Fibroblast of lung (primary cell): ENCODE measurements around the gene AXIN2.

Experiments
- EZH2 ChIP-seq: IDR thresholded peaks from 2 replicates; pipeline ENCODE4 v1.5.1; 2012; ENCODE audit warnings: low read length, control low read depth, mild to moderate bottlenecking; ENCODE audit errors: missing control alignments
- TF ChIP-seq, protein P1 (sequence below), 2 donors: IDR thresholded peaks in 1 of 2; conservative IDR thresholded peaks in 1 of 2; 1 replicate in 1 of 2; 2 replicates in 1 of 2; pipeline ENCODE4 v1.5.1; 2011 to 2012; ENCODE audit warnings: low read length in 2 of 2, control low read depth in 1 of 2, inconsistent platforms in 1 of 2, low read depth in 1 of 2, mild to moderate bottlenecking in 1 of 2

DNA sequence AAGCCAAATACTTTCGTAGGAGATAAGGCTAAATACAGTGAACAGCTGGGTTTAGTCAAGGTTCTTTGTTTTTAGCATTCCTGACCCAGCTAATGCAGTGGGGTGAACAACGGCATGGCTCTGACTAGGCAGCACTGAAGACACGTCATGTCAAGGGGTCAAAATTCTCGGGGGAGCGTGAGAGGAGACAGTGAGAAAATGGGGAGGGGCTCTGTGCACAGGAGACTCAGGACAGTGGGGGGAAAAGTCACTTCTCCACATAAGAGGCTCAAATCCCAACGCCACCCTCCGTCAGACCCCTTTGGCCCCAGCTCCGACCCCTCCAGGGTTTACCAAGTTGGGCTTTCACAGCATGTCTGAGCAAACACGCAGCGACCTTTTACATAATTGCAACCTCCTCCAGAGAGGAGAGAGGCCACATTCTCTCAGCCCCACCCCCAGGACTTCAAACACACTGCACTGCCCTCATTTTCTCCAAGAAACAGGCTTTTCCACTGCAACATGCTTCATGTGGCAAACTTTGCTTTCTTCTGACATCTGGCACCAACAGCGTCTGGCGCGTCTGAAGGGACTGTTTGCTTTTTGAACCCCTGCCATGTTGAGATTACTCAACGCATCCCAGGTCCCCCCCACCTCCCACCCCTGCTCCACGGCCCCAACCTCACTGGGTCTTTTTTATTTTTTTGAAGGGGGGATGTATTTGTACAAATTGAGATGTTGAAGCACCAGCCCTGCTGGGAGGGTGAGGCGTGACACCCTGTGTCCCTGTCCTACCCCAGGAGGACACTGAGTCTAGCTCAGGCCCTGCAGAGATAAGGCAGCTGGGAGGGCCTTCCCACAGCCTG is 30.0 kb downstream of the AXIN2 start:
- TF ChIP-seq, protein P1, sequence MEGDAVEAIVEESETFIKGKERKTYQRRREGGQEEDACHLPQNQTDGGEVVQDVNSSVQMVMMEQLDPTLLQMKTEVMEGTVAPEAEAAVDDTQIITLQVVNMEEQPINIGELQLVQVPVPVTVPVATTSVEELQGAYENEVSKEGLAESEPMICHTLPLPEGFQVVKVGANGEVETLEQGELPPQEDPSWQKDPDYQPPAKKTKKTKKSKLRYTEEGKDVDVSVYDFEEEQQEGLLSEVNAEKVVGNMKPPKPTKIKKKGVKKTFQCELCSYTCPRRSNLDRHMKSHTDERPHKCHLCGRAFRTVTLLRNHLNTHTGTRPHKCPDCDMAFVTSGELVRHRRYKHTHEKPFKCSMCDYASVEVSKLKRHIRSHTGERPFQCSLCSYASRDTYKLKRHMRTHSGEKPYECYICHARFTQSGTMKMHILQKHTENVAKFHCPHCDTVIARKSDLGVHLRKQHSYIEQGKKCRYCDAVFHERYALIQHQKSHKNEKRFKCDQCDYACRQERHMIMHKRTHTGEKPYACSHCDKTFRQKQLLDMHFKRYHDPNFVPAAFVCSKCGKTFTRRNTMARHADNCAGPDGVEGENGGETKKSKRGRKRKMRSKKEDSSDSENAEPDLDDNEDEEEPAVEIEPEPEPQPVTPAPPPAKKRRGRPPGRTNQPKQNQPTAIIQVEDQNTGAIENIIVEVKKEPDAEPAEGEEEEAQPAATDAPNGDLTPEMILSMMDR (conservative IDR thresholded peaks at IDR 0.05 in 1 of 2, IDR thresholded peaks at IDR 0.05 in 1 of 2; ENCODE audit: low read depth in 1 of 2, low read length in 2 of 2): peak; percentile 20 to 46
- no peak for TF ChIP-seq EZH2
